IPS-11a (cell line): ENCODE measurements around the gene MXI1.
A peak's percentile ranks its signal among the peaks of the same experiment; 100 is the strongest.

Source experiments
- H3K4me3 ChIP-seq: one replicate; pipeline ENCODE4 v1.5.1; 2013; ENCODE audit warnings: low read depth, low read length, control low read depth

MXI1 gene

GRCh38 chr10:110207011-110207804 is at the start of gene MXI1:
TSS of gene MXI1 (plus strand) at chr10:110207605. CDS start at chr10:110207809, 204 bp downstream.
- H3K4me3 ChIP-seq, result peak within 1 kb of the TSS; percentile 51

- no peak overlapping the region for H3K4me3 ChIP-seq
These were observed 49.1 kb upstream of the MXI1 start for GRCh38 chr10:110158051-110159005.

GRCh38 chr10:110160081-110160480 is 47.3 kb upstream of the MXI1 start:
- H3K4me3 ChIP-seq, result no peak overlapping the region

GRCh38 chr10:110160522-110160921 is 46.9 kb upstream of the MXI1 start:
- H3K4me3 ChIP-seq, result no peak overlapping the region

- no peak overlapping the region for H3K4me3 ChIP-seq
These were observed 44.7 kb upstream of the MXI1 start for GRCh38 chr10:110162741-110163145.

GRCh38 chr10:110163192-110163773 is 44.1 kb upstream of the MXI1 start:
- no peak overlapping the region for H3K4me3 ChIP-seq

- no peak overlapping the region for H3K4me3 ChIP-seq
These were observed 43.6 kb upstream of the MXI1 start for GRCh38 chr10:110163841-110164240.

GRCh38 chr10:110165239-110165638 is 42.2 kb upstream of the MXI1 start:
- H3K4me3 ChIP-seq, result no peak overlapping the region

- no peak overlapping the region for H3K4me3 ChIP-seq
These were observed 40.3 kb upstream of the MXI1 start for GRCh38 chr10:110167149-110167548.

- H3K4me3 ChIP-seq, result no peak overlapping the region
These were observed 38.6 kb upstream of the MXI1 start for GRCh38 chr10:110168601-110169481.

- H3K4me3 ChIP-seq, result no peak overlapping the region
These were observed 37.8 kb upstream of the MXI1 start for GRCh38 chr10:110169586-110169985.

GRCh38 chr10:110170142-110170971 is 37.0 kb upstream of the MXI1 start:
- no peak overlapping the region for H3K4me3 ChIP-seq

- no peak overlapping the region for H3K4me3 ChIP-seq
These were observed 36.4 kb upstream of the MXI1 start for GRCh38 chr10:110171032-110171431.

GRCh38 chr10:110172155-110172554 is 35.2 kb upstream of the MXI1 start:
- H3K4me3 ChIP-seq, result no peak overlapping the region

- no peak overlapping the region for H3K4me3 ChIP-seq
These were observed 33.2 kb upstream of the MXI1 start for GRCh38 chr10:110174201-110174600.

- no peak overlapping the region for H3K4me3 ChIP-seq
These were observed 32.6 kb upstream of the MXI1 start for GRCh38 chr10:110174816-110175215.

- H3K4me3 ChIP-seq, result no peak overlapping the region
These were observed 32.0 kb upstream of the MXI1 start for GRCh38 chr10:110175406-110175805.

GRCh38 chr10:110176141-110177030 is 31.0 kb upstream of the MXI1 start:
- H3K4me3 ChIP-seq, result no peak overlapping the region

- H3K4me3 ChIP-seq, result no peak overlapping the region
These were observed 28.2 kb upstream of the MXI1 start for GRCh38 chr10:110179220-110179619.
